Heart right ventricle (tissue), 16 donors: ENCODE measurements around the gene RALA. TPM values are rescaled to one million over a fixed set of nuclear protein-coding genes. Genes with fewer than 3 reads are reported as not detected.

Experiments
- ATAC-seq, 8 donors: fragments of 200-7000 bp; cut with Tn5 transposase; one replicate each; pipeline ENCODE4 v1.9.1; 2020; ENCODE audit warnings: mild to moderate bottlenecking in 8 of 8, moderate library complexity in 8 of 8, moderate number of reproducible peaks in 1 of 8
- DNase-seq, 2 donors: peaks; one replicate each; pipeline ENCODE4 v3.0.0-alpha.2; 2020
- H3K27ac ChIP-seq, 10 donors: fragments of 200-600 bp; sonication (generic) in 2 of 10; one replicate each; pipeline versions ENCODE4 v1.5.0 to v1.8.0; 2020 to 2022; ENCODE audit warnings: mild to moderate bottlenecking in 3 of 10
- H3K27me3 ChIP-seq, 7 donors: fragments of 200-600 bp; one replicate each; pipeline ENCODE4 v1.8.0; 2021 to 2022; ENCODE audit warnings: mild to moderate bottlenecking in 2 of 7
- H3K36me3 ChIP-seq, 9 donors: fragments of 200-600 bp; sonication (generic) in 1 of 9; one replicate each; pipeline versions ENCODE4 v1.5.0 to v1.8.0; 2020 to 2022; ENCODE audit warnings: mild to moderate bottlenecking in 2 of 9
- H3K4me1 ChIP-seq, 9 donors: fragments of 200-600 bp; sonication (generic) in 1 of 9; one replicate each; pipeline versions ENCODE4 v1.5.0 to v1.8.0; 2020 to 2022; ENCODE audit warnings: mild to moderate bottlenecking in 4 of 9
- H3K4me3 ChIP-seq, 10 donors: fragments of 200-600 bp; sonication (generic) in 2 of 10; one replicate each; pipeline versions ENCODE4 v1.5.0 to v1.8.0; 2020 to 2022; ENCODE audit warnings: mild to moderate bottlenecking in 7 of 10, moderate library complexity in 2 of 10
- H3K9me3 ChIP-seq, 11 donors: fragments of 200-600 bp in 10 of 11; sonication (generic) in 2 of 11; one replicate each; pipeline versions ENCODE4 v1.5.0 to v1.8.0; 2013 to 2022; ENCODE audit warnings: mild to moderate bottlenecking in 2 of 11, control low read depth in 1 of 11, moderate library complexity in 1 of 11
- WGBS, 2 donors: extraction: QIAGEN DNeasy Blood & Tissue Kit; methylation state at CpG; one replicate each; pipeline ENCODE4 v1.1.7; 2013; ENCODE audit warnings: inconsistent platforms in 1 of 2; 5-methylcytosine and 5-hydroxymethylcytosine counted together
- intact Hi-C, 10 donors: fragments of 100-400 bp; cut with DNase I; formaldehyde crosslinking; loops; one replicate each; pipeline versions ENCODE4 v1.11.1 to v1.14.2; 2022
- long read RNA-seq, 3 donors: library from polyadenylated mRNA; unstranded; transcript quantifications; one replicate each; pipeline ENCODE4 v2.0.0, GENCODE V29; 2020 to 2021
- polyA plus RNA-seq, 2 donors: library from polyadenylated mRNA; stranded (reverse); fragments of 200-250 nt; gene quantifications; one replicate each; pipeline ENCODE4 v1.2.3, GENCODE V29; 2013
- total RNA-seq, 10 donors: library from RNA; stranded (reverse); fragmentation: NEBNext Ultra II Directional in 3 of 10; extraction: Animal tissue kit (Norgen Biotek cat#: 25700) in 3 of 10; gene quantifications; one replicate each; pipeline versions ENCODE4 v1.2.1 to v1.2.4, GENCODE V29; 2021 to 2023
- TF ChIP-seq, protein P1 (sequence below), 9 donors: fragments of 200-600 bp; sonication (generic) in 2 of 9; IDR thresholded peaks; one replicate each; pipeline versions ENCODE4 v1.5.0 to v1.8.0; 2021 to 2022; ENCODE audit warnings: antibody characterized with exemption in 9 of 9, mild to moderate bottlenecking in 5 of 9, moderate library complexity in 1 of 9
- donor health status: Arrhythmogenic right ventricular cardiomyopathy.
- donor health status: ischemic (EF 13 %, LVEDD 7.1; RV severe dilation, severe dysfunction).
- donor health status: healthy with polysubstance abuse.
- donor health status: DM: no; HTN: yes; CAD: no.
- donor health status: DM: no; HTN: no; CAD: no.
- donor health status: ischemic (EF 25% LVEDD 6.9; RV normal size, moderate dysfunction).
- donor health status: ischemic (EF 25% LVEDD 5.7; RV mildly dilated, moderate dysfunction).
- donor health status: healthy.
- donor health status: DM: yes; HTN: yes; CAD: no.
- donor health status: Ischemic cardiomyopathy.
- donor health status: ischemic (EF 35%, LVEDD 5.7; RV mildly dilated, moderate dysfunction).
- donor health status: nonischemic (EF 11% LVEDD 7.7; RV severe dilation, severe dysfunction).
- donor health status: DM: yes; HTN: yes; CAD: no.
- donor health status: PGD.
- donor health status: ischemic (EF 29% LVEDD 5.4; RV normal size, mild dysfunction).
- donor health status: nonischemic (EF 23%, LVEDD 6.1; RV moderate dilation, normal function).

Gene RALA, protein sequence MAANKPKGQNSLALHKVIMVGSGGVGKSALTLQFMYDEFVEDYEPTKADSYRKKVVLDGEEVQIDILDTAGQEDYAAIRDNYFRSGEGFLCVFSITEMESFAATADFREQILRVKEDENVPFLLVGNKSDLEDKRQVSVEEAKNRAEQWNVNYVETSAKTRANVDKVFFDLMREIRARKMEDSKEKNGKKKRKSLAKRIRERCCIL
- total RNA-seq = 10 to 100 TPM; 15.2 to 32.7 (median 22.4) TPM
- polyA plus RNA-seq = 10 to 100 TPM; 18.8 to 21.6 TPM
- long read RNA-seq, donor 1, transcript RALA-201 (5 exons, 2,880 nt) = major isoform, 45 of 50 reads
- long read RNA-seq, donor 1, partial matches to known transcripts = 2 of 50 reads
- long read RNA-seq, donor 1, other reads (novel, unspliced or antisense) = 3 of 50 reads
- long read RNA-seq, donor 2, transcript RALA-201 (5 exons, 2,880 nt) = major isoform, 59 of 74 reads
- long read RNA-seq, donor 2, partial matches to known transcripts = 9 of 74 reads
- long read RNA-seq, donor 2, other reads (novel, unspliced or antisense) = 6 of 74 reads
- long read RNA-seq, donor 3, transcript RALA-201 (5 exons, 2,880 nt) = major isoform, 92 of 111 reads
- long read RNA-seq, donor 3, partial matches to known transcripts = 4 of 111 reads
- long read RNA-seq, donor 3, other reads (novel, unspliced or antisense) = 14 of 111 reads

DNA sequence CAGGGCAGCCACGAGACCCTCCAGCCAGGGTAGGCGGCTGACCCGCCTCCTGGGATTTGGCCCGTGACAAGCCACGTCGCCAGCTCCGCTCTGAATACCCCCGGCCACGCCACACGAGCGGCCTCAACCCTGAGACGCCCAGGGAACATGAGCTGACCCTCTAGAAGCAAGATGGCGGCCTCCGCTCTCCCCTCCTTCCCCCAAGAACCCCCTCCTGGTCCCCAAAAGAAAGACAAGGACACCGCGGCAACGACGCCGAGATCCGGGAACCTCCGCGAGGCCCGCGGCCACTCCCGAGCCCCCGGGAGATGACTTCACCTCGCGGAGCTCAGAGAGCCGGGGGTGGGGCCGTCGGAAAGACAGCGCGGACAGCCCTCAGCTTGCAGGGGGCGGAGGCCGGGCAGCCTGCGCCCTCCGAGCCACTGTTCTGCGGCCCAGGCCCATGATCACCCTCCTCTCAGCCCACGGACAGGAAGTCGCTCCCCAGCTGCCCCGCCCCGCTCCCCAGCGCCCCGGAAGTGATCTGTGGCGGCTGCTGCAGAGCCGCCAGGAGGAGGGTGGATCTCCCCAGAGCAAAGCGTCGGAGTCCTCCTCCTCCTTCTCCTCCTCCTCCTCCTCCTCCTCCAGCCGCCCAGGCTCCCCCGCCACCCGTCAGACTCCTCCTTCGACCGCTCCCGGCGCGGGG lies at the start of gene RALA:
Gene RALA (plus strand): TSS at position 526 of the 685 bp plus-strand sequence. CDS start 63,096 bp downstream, outside the sequence.
- Histone ChIP-seq H3K27ac (peak within 1 kb of the TSS; percentile 49 to 97 (median 94)), H3K36me3 (no peaks in the 10 kb centered on the region), H3K4me3 (peak within 1 kb of the TSS; percentile 63 to 92 (median 88)), H3K27me3 (no peaks in the 10 kb centered on the region), H3K9me3 (no peaks in the 10 kb centered on the region), H3K4me1 (peaks cover 0 to 66% (median 46%) of the 10 kb centered on the region in 9 donors)
- intact Hi-C loops = loop anchor here in 5 of 10 donors (2.0 to 10.0 kb wide), 6 partner anchors 36 to 110 kb away; no protein-coding TSS in a partner anchor
- TF ChIP-seq, protein P1, sequence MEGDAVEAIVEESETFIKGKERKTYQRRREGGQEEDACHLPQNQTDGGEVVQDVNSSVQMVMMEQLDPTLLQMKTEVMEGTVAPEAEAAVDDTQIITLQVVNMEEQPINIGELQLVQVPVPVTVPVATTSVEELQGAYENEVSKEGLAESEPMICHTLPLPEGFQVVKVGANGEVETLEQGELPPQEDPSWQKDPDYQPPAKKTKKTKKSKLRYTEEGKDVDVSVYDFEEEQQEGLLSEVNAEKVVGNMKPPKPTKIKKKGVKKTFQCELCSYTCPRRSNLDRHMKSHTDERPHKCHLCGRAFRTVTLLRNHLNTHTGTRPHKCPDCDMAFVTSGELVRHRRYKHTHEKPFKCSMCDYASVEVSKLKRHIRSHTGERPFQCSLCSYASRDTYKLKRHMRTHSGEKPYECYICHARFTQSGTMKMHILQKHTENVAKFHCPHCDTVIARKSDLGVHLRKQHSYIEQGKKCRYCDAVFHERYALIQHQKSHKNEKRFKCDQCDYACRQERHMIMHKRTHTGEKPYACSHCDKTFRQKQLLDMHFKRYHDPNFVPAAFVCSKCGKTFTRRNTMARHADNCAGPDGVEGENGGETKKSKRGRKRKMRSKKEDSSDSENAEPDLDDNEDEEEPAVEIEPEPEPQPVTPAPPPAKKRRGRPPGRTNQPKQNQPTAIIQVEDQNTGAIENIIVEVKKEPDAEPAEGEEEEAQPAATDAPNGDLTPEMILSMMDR (IDR thresholded peaks at IDR 0.05) = peak in 1 of 9 donors; percentile 8
- ATAC-seq (peak; percentile 98 to 99 (median 99)), DNase-seq (peak; percentile 92 to 94)
- 2% methylated on average over 47 to 56 of the region's 56 CpGs for WGBS, 2 donors

DNA sequence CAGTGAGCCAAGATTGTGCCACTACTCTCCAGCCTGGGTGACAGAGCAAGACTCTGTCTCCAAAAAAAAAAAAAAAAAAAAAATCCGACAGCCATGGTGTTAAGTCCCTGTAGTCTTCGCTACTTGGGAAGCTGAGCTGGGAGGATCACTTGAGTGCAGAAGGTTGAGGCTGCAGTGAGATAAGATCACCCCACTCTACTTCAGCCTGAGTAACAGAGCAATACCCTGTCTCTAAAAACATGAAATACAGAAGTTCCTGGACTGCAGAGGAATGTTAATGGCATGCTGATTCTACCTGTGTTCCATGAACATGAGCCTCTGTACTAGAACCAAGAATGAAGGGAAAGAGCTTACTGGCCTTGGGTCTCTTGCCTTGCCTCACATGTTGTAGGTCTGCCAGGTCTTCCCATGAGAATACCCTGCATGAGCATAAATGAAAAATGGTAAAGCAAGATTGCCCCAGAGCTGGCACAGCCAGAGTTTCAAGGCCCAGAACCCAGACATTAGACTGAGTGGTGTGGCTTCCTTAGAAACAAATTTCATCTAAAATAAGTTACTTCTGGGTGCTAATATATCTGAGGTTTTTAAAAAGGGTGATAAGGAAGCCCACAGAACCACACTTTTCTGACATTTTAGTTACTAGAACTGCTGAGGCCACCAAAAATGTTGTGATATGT lies 48.6 kb upstream of the RALA start:
- Histone ChIP-seq H3K27ac (no peak overlapping the region), H3K9me3 (no peaks in the 10 kb centered on the region), H3K4me1 (no peaks in the 10 kb centered on the region), H3K36me3 (peaks cover 0 to 78% (median 8%) of the 10 kb centered on the region in 9 donors), H3K4me3 (no peak overlapping the region), H3K27me3 (no peaks in the 10 kb centered on the region)
- ATAC-seq = no peak
- intact Hi-C loops = loop anchor here in 1 of 10 donors (10.0 kb wide), 1 partner anchor 480 kb away; no protein-coding TSS in a partner anchor
- TF ChIP-seq, protein P1 (IDR thresholded peaks at IDR 0.05) = no peak
- DNase-seq = no peak
- WGBS, 2 donors = 96 to 100% methylated on average over 2 of the region's 2 CpGs

DNA sequence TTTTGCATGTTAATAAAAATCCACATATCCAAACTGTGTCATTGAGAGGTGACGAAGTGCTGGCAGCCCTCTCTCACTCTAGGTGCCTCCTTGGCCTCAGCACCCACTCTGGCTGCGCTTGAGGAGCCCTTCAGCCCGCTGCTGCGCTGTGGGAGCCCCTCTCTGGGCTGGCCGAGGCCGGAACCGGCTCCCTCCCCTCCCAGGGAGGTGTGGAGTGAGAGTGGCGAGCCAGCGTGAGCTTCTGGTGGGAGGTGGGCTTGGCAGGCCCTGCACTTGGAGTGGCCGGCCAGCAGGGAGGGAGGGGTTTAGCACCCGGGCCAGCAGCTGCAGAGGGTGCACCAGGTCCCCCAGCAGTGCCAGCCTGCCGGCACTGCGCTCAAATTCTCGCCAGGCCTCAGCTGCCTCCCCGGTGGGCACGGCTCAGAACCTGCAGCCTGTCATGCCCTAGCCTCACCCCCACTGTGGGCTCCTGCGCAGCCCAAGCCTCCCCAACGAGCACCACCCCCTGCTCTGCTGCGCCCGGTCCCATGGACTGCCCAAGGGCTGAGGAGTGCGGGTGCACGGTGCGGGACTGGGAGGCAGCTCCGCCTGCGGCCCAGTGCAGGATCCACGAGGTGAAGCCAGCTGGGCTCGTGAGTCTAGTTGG lies 46.0 kb upstream of the RALA start:
- Histone ChIP-seq H3K36me3 (peaks cover 0 to 53% (median under 1%) of the 10 kb centered on the region in 9 donors), H3K4me1 (peaks cover 0 to 4% (median 0%) of the 10 kb centered on the region in 9 donors), H3K27ac (no peak overlapping the region), H3K4me3 (no peak overlapping the region), H3K9me3 (no peaks in the 10 kb centered on the region), H3K27me3 (no peaks in the 10 kb centered on the region)
- WGBS, 2 donors = 96% methylated on average over 27 of the region's 27 CpGs
- DNase-seq (no peak), ATAC-seq (peak in 1 of 8 donors; percentile 62)
- TF ChIP-seq, protein P1 (IDR thresholded peaks at IDR 0.05) = no peak
- intact Hi-C loops = loop anchor here in 1 of 10 donors (10.0 kb wide), 1 partner anchor 477 kb away; no protein-coding TSS in a partner anchor
